A673 (cell line): Measurements from ENCODE around the gene BAIAP2L1. TPM values are rescaled to one million over a fixed set of nuclear protein-coding genes. Genes with fewer than 3 reads are reported as not detected.

Experiments used
- BruUV-seq: library from RNA; stranded (reverse); fragments of 400-500 nt; replicated peaks from 2 replicates; lab custom pipeline; 2021; lab: Mats Ljungman, UMichigan
- CTCF ChIA-PET: fragments of 300-600 bp; sonication (Branson Sonifier 250); formaldehyde crosslinking; loops from one replicate; lab custom pipeline; 2022; ENCODE audit warnings: antibody characterized with exemption; lab: Charles Lee
- POLR2A ChIA-PET: fragments of 300-600 bp; sonication (Branson Sonifier 250); formaldehyde crosslinking; loops from one replicate; lab custom pipeline; 2022; ENCODE audit warnings: antibody characterized with exemption; ENCODE audit not compliant: low non-redundant PET; lab: Charles Lee
- DNase-seq: peaks from one replicate; pipeline ENCODE4 v3.0.0-alpha.2; 2015; ENCODE audit warnings: low spot score
- H3K27ac ChIP-seq: fragments of 200-600 bp; sonication (generic); 2 replicates; pipeline ENCODE4 v1.5.1; 2016; ENCODE audit warnings: mixed run types, low read depth, mild to moderate bottlenecking, mixed read lengths, antibody characterized with exemption, low read length; ENCODE audit not compliant: poor library complexity, severe bottlenecking
- H3K27me3 ChIP-seq: fragments of 200-600 bp; sonication (generic); replicated peaks from 2 replicates; pipeline ENCODE4 v1.6.1; 2017; ENCODE audit warnings: mixed run types, low read depth, mild to moderate bottlenecking, mixed read lengths, antibody characterized with exemption, low read length; ENCODE audit not compliant: insufficient read depth, poor library complexity
- H3K36me3 ChIP-seq: fragments of 200-600 bp; sonication (generic); 2 replicates; pipeline ENCODE4 v1.6.1; 2016; ENCODE audit warnings: mixed run types, mild to moderate bottlenecking, mixed read lengths, antibody characterized with exemption, low read length; ENCODE audit not compliant: insufficient read depth, poor library complexity, severe bottlenecking
- H3K4me1 ChIP-seq: fragments of 200-600 bp; sonication (generic); 2 replicates; pipeline ENCODE4 v1.6.1; 2017; ENCODE audit warnings: mixed run types, mild to moderate bottlenecking, mixed read lengths, antibody characterized with exemption, low read length; ENCODE audit not compliant: insufficient read depth, poor library complexity, severe bottlenecking
- H3K4me3 ChIP-seq: fragments of 200-600 bp; sonication (generic); 2 replicates; pipeline ENCODE4 v1.5.1; 2016; ENCODE audit warnings: low read depth, mixed run types, mild to moderate bottlenecking, mixed read lengths, low read length; ENCODE audit not compliant: poor library complexity, severe bottlenecking
- H3K9me3 ChIP-seq: fragments of 200-600 bp; sonication (generic); 2 replicates; pipeline ENCODE4 v1.6.1; 2016; ENCODE audit warnings: mixed run types, low read depth, mild to moderate bottlenecking, mixed read lengths, antibody characterized with exemption, low read length; ENCODE audit not compliant: poor library complexity, severe bottlenecking
- EZH2 ChIP-seq: fragments of 200-600 bp; sonication (generic); IDR thresholded peaks from 2 replicates; pipeline ENCODE4 v1.6.1; 2017; ENCODE audit warnings: borderline replicate concordance, low read depth, mild to moderate bottlenecking, mixed read lengths, antibody characterized with exemption, low read length; ENCODE audit not compliant: poor library complexity, severe bottlenecking
- intact Hi-C: fragments of 100-400 bp; cut with micrococcal nuclease; formaldehyde crosslinking; loops from one replicate; pipeline ENCODE4 v1.10.0; 2022; ENCODE audit not compliant: unreplicated experiment
- total RNA-seq: library from RNA; stranded (reverse); gene quantifications from 2 replicates; pipeline ENCODE4 v1.2.3, GENCODE V29; 2021
- TF ChIP-seq, protein P1 (sequence below): fragments of 300-800, 200-600 bp; sonication (generic); conservative IDR thresholded peaks from 2 replicates; pipeline ENCODE4 v1.5.1; 2017; ENCODE audit warnings: low read depth, mild to moderate bottlenecking, antibody characterized with exemption, low read length, moderate library complexity, mixed read lengths

The BAIAP2L1 gene
- total RNA-seq, 1 experiment from 2014 or later: 0.77 TPM

DNA sequence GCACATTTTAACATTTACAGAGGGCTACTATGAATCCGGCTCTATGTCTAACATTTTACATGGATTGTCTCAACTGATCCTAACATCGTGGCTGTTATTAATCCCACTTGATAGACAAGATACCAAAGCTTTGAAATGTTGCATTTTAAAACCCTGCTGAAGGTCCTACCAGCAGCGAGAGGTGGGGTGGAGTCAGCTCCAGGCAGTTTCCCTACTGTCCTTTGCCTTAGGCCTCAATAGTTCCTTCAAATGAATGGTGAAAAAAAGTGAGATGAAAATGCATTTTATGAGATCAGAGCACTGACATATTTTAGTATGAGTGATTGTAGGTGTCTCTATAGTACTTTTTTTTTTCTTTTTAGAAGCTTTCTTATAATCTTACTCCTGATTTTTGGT, 26.6 kb downstream of the BAIAP2L1 start:
- Histone ChIP-seq H3K27ac (no peak overlapping the region), H3K9me3 (no peaks in the 10 kb centered on the region), H3K27me3 (no peaks in the 10 kb centered on the region), H3K4me3 (no peak overlapping the region), H3K36me3 (no peaks in the 10 kb centered on the region), H3K4me1 (peaks cover 3% of the 10 kb centered on the region)
- DNase-seq: no peak
- no TSS peak for BruUV-seq
- intact Hi-C loops: no loop called here
- ChIA-PET POLR2A (interaction anchor here (1.0 kb wide), 1 partner anchor 10 kb away, joined by 3 read pairs; no protein-coding TSS in a partner anchor), CTCF (no interaction called here)
- TF ChIP-seq, protein P1, sequence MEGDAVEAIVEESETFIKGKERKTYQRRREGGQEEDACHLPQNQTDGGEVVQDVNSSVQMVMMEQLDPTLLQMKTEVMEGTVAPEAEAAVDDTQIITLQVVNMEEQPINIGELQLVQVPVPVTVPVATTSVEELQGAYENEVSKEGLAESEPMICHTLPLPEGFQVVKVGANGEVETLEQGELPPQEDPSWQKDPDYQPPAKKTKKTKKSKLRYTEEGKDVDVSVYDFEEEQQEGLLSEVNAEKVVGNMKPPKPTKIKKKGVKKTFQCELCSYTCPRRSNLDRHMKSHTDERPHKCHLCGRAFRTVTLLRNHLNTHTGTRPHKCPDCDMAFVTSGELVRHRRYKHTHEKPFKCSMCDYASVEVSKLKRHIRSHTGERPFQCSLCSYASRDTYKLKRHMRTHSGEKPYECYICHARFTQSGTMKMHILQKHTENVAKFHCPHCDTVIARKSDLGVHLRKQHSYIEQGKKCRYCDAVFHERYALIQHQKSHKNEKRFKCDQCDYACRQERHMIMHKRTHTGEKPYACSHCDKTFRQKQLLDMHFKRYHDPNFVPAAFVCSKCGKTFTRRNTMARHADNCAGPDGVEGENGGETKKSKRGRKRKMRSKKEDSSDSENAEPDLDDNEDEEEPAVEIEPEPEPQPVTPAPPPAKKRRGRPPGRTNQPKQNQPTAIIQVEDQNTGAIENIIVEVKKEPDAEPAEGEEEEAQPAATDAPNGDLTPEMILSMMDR: no peak
- TF ChIP-seq EZH2: no peak

DNA sequence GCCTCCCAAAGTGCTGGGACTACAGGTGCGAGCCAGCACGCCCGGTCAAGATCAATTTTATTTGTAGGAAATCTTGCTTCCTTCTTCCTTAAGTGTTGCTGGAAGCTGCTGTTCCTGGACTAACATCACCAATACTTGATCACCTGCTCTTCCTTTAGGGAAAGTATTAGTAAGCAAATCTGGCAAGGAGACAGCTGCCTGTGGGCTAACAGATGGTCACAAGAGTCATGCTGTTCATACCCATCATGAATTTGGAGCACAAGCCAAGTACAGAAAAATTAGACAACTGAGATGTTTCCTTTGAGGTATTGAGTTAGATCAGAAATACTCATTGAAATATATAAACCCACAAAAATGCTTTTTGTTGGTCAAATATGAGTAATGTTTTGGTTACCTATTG, 27.9 kb downstream of the BAIAP2L1 start:
- no peak for DNase-seq
- TF ChIP-seq, protein P1: no peak
- no peak for TF ChIP-seq EZH2
- no TSS peak for BruUV-seq
- Histone ChIP-seq H3K4me3 (no peak overlapping the region), H3K27me3 (no peaks in the 10 kb centered on the region), H3K27ac (no peak overlapping the region), H3K36me3 (no peaks in the 10 kb centered on the region), H3K4me1 (peaks cover 3% of the 10 kb centered on the region), H3K9me3 (no peaks in the 10 kb centered on the region)
- POLR2A ChIA-PET: no interaction called here
- intact Hi-C loops: no loop called here
- CTCF ChIA-PET: no interaction called here

DNA sequence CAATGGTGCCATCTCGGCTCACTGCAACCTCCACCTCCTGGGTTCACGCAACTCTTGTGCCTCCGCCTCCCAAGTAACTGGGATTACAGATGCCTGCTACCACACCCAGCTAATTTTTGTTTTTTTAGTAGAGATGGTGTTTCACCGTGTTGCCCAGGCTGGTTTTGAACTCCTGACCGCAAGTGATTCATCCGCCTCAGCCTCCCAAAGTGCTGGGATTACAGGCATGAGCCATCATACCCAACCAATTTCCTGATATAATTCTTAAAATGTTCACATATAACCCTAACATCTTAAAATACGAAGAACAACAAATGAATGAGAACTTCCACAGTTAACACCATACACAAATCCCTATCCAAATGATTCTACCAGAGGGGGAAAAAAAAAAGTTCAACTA, 31.2 kb downstream of the BAIAP2L1 start:
- DNase-seq: no peak
- H3K9me3 ChIP-seq: no peaks in the 10 kb centered on the region
- intact Hi-C loops: no loop called here
- no peaks in the 10 kb centered on the region for H3K27me3 ChIP-seq
- H3K27ac ChIP-seq: no peak overlapping the region
- H3K4me1 ChIP-seq: peaks cover 3% of the 10 kb centered on the region
- ChIA-PET CTCF (no interaction called here), POLR2A (interaction anchor here (0.7 kb wide), 1 partner anchor 870 kb away, joined by 3 read pairs; no protein-coding TSS in a partner anchor)
- BruUV-seq: no TSS peak
- TF ChIP-seq EZH2: no peak
- TF ChIP-seq, protein P1: no peak
- H3K36me3 ChIP-seq: no peaks in the 10 kb centered on the region
- no peak overlapping the region for H3K4me3 ChIP-seq
